ENCODE measurements around the gene CSKMT. TPM values are rescaled to one million over a fixed set of nuclear protein-coding genes. Genes with fewer than 3 reads are reported as not detected.
"Not testable (repeated sequence)": the region's sequence is repeated elsewhere in the genome, so short reads cannot be mapped to it uniquely, and the experiment has no call there.

Gene CSKMT
- total RNA-seq, 1 experiment from 2014 or later: 5.6 TPM

- peak; percentile 90 for DNase-seq (ENCODE audit: low read depth)
These were observed 24.5 kb downstream of the CSKMT start, which contains the start of gene LRRN4CL for GRCh38 chr11:62689421-62690183. TSS of gene LRRN4CL (minus strand) at chr11:62689530. CDS start at chr11:62688508, 1,022 bp downstream.

GRCh38 chr11:62693624-62694023 lies 28.5 kb downstream of the CSKMT start:
- not testable (repeated sequence) for DNase-seq (ENCODE audit: low read depth)

- DNase-seq (ENCODE audit: low read depth): peak; percentile 71
These were observed 29.5 kb downstream of the CSKMT start for GRCh38 chr11:62694455-62695167.

- DNase-seq (ENCODE audit: low read depth): no peak
These were observed 37.1 kb downstream of the CSKMT start for GRCh38 chr11:62702246-62702645.

GRCh38 chr11:62703921-62704320 lies 38.8 kb downstream of the CSKMT start:
- DNase-seq (ENCODE audit: low read depth): not testable (repeated sequence)

- no peak for DNase-seq (ENCODE audit: low read depth)
These were observed 40.3 kb downstream of the CSKMT start for GRCh38 chr11:62705413-62705812.

- DNase-seq (ENCODE audit: low read depth): peak; percentile 95
These were observed 41.1 kb downstream of the CSKMT start for GRCh38 chr11:62705880-62706849.

- DNase-seq (ENCODE audit: low read depth): no peak
These were observed 41.7 kb downstream of the CSKMT start for GRCh38 chr11:62706850-62707247.

- no peak for DNase-seq (ENCODE audit: low read depth)
These were observed 42.3 kb downstream of the CSKMT start, which contains the start of the genes BSCL2 and GNG3 for GRCh38 chr11:62707277-62707861. TSS of gene BSCL2 (minus strand) at chr11:62707424. CDS start at chr11:62707195, 229 bp downstream. TSS of gene GNG3 (plus strand) at chr11:62707676. CDS start at chr11:62708296, 620 bp downstream.

- no peak for DNase-seq (ENCODE audit: low read depth)
These were observed 43.3 kb downstream of the CSKMT start for GRCh38 chr11:62708392-62708791.

GRCh38 chr11:62708793-62709192 lies 43.7 kb downstream of the CSKMT start:
- DNase-seq (ENCODE audit: low read depth): no peak

GRCh38 chr11:62709247-62710000 lies 44.3 kb downstream of the CSKMT start:
- DNase-seq (ENCODE audit: low read depth): peak; percentile 96

GRCh38 chr11:62710001-62710345 lies 44.9 kb downstream of the CSKMT start:
- peak; percentile 54 for DNase-seq (ENCODE audit: low read depth)

GRCh38 chr11:62712276-62712812 lies 47.2 kb downstream of the CSKMT start:
- no peak for DNase-seq (ENCODE audit: low read depth)

- DNase-seq (ENCODE audit: low read depth): no peak
These were observed 47.7 kb downstream of the CSKMT start for GRCh38 chr11:62712861-62713260.

- DNase-seq (ENCODE audit: low read depth): no peak
These were observed 48.2 kb downstream of the CSKMT start for GRCh38 chr11:62713343-62713742.

GRCh38 chr11:62715150-62716130 lies 50.3 kb downstream of the CSKMT start:
- no peak for DNase-seq (ENCODE audit: low read depth)

GRCh38 chr11:62716206-62716605 lies 51.1 kb downstream of the CSKMT start:
- DNase-seq (ENCODE audit: low read depth): no peak

GRCh38 chr11:62716816-62717215 lies 51.7 kb downstream of the CSKMT start:
- DNase-seq (ENCODE audit: low read depth): no peak
